Measurements from ENCODE around the gene BEST1.
"Not testable (repeated sequence)": the region's sequence is repeated elsewhere in the genome, so short reads cannot be mapped to it uniquely, and the experiment has no call there.

Gene BEST1

DNA sequence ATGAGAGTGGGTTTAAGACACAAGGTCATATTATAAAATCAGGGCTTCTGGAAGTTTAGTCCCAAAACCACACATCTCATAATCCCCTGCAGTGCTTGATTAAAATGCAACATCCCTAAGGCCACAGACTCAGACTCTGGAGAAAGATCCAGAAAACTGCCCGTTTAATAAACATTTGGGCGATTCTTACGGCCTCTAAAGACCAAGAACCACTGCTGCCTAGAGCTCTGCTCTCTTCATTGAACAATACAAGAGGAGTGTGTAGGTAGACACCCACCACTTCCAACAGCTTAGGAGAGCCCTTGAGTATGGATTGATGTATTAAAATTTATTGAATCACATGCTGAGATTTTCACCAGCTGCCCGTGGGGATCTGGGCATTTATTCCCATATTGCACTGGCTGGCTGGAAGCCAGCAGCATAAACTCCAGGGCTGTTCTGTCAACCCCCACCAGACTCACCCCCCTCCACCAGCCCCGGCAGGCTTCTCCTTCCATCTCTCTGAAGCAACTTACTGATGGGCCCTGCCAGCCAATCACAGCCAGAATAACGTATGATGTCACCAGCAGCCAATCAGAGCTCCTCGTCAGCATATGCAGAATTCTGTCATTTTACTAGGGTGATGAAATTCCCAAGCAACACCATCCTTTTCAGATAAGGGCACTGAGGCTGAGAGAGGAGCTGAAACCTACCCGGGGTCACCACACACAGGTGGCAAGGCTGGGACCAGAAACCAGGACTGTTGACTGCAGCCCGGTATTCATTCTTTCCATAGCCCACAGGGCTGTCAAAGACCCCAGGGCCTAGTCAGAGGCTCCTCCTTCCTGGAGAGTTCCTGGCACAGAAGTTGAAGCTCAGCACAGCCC, 749 bp upstream of the BEST1 start:
- peak; percentile 96 for DNase-seq

DNA sequence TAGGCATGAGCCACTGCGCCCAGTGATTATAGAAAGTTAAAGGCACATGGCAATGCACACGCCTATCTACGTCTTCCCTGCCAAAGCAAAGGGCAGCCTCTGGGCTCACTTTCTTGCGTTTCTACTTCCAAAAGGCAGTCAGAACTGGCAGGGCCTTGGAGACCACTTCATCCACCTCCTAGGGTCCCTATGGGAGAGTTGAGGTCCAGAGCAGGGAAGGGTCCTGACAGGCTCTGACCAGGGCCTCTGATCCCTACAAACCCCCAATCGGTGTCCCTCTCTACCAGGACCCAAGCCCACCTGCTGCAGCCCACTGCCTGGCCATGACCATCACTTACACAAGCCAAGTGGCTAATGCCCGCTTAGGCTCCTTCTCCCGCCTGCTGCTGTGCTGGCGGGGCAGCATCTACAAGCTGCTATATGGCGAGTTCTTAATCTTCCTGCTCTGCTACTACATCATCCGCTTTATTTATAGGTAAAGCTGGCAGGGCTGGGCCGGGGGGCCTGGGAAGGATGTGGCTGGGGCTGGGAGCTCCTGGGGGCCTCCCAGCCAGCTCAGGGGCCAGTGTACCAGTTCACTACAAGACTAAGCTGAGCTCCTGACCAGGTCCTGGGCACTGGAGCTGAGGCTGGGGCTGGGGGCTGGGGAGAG, 1.5 kb downstream of the BEST1 start:
- no peak for DNase-seq

DNA sequence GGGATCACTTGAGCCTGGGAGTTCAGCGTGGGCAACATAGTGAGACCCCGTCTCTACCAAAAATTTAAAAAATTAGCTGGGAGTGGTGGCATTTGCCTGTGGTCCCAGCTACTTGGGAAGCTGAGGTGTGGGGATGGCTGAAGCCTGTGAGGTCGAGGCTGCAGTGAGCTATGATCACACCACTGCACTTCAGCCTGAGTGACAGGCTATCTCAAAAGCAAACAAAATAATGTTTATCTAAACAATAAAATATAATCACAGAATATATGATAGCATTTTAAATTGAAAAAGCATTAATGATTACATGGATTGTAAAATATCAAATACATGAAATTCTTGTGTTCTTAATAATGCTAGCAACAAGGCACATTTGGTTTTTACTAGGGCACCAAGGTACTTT, 2.7 kb downstream of the BEST1 start:
- DNase-seq, result no peak

DNA sequence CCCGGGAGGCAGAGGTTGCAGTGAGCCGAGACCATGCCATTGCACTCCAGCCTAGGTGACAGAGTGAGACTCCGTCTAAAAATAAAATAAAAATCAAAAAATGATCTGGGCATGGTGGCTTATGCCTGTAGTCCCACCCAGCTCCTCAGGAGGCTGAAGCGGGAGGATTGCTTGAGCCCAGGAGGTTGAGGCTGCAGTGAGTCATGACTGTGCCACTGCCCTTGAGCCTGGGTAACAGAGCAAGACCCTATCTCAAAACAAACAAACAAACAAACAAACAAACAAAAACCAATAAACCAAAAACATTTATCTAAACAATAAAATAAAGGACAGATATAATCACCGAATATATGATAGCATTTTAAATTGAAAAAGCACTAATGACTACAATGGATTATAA, 3.5 kb downstream of the BEST1 start:
- DNase-seq, result not testable (repeated sequence)

DNA sequence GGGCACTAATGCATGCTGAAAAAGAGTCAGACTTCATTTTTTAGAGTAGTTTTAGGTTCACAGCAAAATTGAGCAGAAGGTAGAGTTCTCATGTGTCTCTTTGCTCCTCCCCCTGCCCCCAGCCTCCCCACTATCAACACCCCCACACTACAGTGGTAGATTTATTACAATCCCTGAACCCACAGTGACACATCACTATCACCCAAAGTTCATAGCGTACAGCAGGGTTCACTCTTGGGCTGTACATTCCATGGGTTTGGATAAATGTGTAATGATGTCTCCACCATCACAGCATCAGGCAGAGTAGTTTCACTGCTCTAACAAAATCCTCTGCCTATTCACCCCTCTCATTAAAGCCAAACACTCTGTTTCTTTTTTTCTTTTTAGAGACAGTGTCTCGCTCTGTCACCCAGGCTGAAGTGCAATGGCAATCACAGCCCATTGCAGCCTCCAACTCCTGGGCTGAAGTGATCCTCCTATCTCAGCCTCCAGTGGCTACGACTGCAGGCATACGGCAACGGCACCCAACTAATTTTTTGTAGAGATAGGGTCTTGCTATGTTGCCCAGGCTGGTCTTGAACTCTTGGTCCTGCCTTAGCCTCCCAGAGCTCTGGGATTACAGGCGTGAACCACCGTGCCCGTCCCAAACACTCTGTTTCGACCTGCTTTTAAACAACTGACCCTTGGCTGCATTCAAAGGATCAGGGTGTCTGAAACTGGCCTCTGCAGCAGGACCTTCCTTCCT, 4.1 kb downstream of the BEST1 start:
- no peak for DNase-seq

DNA sequence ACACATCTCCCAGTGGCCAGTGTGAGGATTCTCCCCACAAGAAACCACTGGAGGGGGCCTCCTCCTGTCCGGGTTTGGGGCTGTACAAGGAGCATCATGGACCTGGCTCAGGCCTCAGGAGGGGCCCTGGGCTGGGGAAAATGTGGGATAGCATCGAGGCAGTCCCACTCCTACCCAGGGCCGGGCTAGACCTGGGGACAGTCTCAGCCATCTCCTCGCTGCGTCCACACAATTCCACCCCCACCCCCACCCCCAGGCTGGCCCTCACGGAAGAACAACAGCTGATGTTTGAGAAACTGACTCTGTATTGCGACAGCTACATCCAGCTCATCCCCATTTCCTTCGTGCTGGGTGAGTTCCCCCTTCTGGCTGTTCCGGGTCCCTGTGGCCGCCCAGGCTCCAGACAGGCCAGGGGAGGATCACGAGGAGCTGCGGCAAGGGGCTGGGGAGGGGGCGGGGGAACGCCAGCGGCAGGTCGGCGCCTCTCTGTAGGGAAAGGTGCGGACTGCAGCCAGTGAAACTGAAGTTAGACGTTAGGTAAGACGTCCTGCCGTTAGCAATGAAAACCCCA, 4.8 kb downstream of the BEST1 start:
- DNase-seq, result peak; percentile 69

DNA sequence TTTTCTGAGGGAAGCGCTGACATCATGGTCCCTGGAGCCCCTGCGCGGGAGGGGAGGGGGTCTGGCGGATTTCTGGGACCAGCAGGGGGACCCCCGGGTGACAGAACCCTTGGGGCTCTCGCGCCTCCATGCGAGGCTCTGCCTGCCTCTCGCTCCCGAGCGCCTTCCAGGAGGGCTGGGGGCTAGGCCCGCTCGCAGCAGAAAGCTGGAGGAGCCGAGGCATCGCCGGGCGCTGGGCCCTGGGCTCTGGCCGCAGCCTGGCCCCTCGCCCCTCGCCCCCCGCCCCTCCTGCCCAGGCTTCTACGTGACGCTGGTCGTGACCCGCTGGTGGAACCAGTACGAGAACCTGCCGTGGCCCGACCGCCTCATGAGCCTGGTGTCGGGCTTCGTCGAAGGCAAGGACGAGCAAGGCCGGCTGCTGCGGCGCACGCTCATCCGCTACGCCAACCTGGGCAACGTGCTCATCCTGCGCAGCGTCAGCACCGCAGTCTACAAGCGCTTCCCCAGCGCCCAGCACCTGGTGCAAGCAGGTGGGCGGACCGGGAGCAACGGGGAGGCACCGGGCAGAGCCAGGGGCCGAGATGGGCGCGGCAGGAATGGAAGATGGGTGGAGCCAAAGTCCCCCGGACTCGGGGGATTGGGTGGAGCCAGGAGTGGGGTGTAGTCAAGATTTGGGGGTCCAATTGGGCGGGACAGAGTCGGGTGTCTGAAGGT, 5.4 kb downstream of the BEST1 start:
- DNase-seq, result no peak

DNA sequence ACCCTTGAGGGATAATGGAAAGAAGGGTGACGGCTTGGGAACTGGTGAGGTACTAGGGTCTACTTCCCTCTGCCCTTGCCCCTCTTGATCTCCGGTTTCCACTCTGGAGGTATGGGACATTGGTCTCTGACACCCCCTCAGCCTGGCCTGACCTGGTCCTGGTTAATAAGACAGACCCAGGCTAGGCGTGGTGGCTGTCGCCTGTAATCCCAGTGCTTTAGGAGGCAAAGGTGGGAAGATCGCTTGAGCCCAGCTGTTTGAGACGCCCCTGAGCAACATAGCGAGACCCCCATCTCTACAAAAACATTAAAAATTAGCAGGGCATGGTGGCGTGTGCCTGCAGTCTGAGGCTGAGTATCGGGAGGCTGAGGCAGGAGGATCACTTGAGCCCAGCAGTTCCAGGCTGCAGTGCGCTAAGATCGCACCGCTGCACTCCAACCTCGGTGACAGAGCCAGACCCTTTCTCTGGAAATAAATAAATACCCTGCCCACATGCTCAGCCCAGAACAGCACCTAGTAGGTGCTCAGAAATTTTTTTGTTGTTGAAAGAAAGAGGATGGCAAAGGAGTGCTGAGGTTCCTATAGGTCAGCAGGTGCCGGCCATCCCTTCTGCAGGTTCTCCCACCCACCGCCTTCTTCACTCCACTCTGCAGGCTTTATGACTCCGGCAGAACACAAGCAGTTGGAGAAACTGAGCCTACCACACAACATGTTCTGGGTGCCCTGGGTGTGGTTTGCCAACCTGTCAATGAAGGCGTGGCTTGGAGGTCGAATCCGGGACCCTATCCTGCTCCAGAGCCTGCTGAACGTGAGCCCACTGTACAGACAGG, 6.3 kb downstream of the BEST1 start:
- no peak for DNase-seq

DNA sequence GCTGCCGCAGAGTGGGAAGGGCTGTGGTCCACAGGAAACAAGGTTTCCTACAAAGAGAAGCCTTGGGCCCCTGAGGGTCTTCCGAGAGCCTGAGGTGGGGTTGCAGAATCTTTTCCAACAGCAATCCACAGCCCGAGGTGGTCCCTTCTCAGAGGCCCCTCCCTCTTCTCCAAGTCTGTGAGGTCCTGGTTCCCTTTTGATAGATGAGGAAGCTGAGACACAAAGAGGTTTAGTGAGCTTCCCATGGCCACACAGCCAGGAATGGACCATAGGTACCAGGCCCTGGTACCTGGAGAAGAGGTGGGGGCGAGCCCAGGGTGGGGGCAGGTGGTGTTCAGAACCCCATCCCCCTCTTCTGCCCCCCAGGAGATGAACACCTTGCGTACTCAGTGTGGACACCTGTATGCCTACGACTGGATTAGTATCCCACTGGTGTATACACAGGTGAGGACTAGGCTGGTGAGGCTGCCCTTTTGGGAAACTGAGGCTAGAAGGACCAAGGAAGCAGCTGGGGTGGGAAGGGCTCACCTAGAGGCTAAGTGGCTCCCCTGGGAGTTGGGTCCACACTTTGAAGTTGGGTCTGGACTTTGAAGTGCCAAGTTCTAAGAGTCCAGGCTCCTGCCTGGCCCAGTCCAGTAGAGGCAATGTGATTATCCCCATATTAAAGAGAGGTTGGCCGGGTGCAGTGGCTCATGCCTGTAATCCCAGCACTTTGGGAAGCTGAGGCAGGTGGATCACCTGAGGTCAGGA, 7.0 kb downstream of the BEST1 start:
- DNase-seq, result no peak

DNA sequence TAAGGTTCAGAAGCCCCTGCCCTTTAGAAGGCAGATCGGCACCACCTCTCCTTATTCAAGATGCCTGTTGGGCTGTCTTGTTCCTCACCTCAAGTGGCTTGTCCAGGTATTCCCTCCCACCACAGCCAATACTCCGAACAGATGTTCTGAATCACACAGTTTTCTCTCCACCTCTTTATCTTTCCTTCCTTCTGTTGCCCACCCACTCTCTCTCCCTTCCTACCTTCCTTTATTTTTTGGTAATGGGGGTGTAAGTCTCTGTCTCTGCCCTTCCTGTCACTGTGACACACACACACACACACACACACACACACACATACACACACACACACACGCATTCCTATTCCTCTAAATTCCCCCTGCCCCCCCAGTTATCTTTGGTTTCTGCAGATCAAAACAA, 8.4 kb downstream of the BEST1 start:
- DNase-seq, result no peak

DNA sequence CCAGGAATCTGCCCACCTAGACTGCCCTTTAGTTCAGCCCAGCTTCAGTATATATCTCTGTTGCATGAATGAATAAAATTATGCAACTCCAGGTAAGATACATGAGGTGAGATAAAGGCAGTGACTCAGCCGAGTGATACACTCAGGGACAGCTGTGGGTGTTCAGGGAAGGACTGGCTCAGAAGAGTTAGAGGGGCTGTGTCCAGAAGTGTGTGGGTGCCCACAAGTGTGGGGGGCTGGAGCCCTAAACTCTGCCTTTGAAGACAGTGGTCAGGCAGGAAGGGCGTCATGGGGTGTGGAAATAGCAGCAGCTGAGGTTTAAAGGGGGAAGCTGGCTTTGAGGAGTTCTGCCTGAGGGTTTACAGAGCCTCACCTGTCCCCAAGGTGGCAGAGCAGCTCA, 9.0 kb downstream of the BEST1 start:
- no peak for DNase-seq

DNA sequence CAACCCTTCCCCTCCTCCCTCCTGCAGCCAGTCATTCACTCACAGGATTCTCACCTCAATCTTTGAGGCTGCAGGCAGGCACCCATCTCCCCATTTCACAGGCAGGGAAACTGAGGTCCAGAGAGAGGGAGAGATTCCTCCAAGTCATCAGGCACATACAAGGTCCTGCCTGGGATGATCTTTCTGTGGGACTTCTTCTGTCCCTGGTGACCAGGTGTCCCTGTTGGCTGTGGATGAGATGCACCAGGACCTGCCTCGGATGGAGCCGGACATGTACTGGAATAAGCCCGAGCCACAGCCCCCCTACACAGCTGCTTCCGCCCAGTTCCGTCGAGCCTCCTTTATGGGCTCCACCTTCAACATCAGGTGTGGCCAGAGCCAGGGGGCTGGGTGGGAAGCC, 9.5 kb downstream of the BEST1 start:
- no peak for DNase-seq

DNA sequence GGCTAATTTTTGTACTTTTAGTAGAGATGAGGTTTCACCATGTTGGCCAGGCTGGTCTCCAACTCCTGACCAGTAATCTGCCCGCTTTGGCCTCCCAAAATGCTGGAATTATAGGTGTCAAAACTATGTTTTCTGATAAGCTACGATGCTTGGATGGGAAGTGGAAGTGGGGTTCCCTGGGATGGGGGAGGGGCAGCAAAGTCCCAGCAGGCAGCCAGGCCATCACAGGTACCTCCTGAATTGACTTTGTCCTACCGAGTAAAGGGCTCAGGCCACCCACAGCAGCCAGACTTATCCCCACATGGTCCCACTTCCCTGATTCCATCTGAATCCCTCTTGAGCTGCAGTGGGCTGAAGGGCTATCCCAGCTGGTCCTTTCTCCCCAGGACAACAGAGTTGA, 10.4 kb downstream of the BEST1 start:
- DNase-seq, result no peak

DNA sequence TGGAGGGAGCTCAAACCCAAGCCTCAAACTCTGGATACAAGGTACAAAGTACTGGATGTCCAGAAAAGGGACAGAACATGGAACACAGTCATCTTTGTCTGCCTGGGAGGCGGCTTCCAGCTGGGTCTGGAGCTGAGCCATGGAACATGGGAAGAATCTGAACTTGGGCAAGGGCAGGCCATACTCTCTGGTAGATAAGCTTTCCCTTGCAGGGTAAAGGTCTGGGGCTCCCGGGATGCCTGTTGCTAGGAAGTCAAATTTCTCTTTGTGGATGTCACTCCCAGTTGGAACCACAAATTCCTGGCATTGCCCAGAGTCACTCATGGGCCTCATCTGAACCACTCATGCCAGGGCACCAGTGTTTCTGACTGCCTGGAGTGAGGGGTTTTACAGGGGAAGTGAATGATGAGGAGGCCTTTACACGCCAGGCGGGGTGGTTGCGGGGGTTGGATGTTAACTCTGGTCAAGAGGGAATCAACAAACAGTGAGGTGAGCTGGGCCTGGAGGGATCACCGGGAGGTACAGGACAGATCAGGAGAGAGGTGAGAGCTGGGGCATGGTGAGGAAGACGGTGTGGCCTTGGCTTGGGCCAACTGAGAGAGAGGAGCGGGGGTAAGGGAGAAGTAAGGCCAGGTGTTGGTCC, 11.5 kb downstream of the BEST1 start:
- DNase-seq, result peak; percentile 77

DNA sequence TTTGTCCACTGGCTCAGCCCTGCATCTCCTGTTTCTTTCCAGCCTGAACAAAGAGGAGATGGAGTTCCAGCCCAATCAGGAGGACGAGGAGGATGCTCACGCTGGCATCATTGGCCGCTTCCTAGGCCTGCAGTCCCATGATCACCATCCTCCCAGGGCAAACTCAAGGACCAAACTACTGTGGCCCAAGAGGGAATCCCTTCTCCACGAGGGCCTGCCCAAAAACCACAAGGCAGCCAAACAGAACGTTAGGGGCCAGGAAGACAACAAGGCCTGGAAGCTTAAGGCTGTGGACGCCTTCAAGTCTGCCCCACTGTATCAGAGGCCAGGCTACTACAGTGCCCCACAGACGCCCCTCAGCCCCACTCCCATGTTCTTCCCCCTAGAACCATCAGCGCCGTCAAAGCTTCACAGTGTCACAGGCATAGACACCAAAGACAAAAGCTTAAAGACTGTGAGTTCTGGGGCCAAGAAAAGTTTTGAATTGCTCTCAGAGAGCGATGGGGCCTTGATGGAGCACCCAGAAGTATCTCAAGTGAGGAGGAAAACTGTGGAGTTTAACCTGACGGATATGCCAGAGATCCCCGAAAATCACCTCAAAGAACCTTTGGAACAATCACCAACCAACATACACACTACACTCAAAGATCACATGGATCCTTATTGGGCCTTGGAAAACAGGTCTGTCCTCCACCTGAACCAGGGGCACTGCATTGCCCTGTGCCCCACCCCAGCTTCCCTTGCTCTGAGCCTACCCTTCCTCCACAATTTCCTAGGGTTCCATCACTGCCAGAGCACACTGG, 12.3 kb downstream of the BEST1 start:
- no peak for DNase-seq

DNA sequence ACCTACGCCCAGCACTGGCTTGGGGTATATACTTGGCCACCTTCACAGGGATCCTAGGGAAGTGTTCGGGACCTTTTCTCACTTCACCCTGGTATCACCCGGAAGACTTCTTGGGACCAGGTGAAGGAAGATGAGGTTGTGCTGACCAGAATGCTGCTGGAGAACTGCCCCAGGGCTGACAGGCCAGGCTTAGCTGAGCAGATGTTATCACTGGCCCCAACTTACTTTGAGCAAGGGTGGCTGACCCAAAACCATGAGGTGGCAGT, 12.8 kb downstream of the BEST1 start:
- no peak for DNase-seq

DNA sequence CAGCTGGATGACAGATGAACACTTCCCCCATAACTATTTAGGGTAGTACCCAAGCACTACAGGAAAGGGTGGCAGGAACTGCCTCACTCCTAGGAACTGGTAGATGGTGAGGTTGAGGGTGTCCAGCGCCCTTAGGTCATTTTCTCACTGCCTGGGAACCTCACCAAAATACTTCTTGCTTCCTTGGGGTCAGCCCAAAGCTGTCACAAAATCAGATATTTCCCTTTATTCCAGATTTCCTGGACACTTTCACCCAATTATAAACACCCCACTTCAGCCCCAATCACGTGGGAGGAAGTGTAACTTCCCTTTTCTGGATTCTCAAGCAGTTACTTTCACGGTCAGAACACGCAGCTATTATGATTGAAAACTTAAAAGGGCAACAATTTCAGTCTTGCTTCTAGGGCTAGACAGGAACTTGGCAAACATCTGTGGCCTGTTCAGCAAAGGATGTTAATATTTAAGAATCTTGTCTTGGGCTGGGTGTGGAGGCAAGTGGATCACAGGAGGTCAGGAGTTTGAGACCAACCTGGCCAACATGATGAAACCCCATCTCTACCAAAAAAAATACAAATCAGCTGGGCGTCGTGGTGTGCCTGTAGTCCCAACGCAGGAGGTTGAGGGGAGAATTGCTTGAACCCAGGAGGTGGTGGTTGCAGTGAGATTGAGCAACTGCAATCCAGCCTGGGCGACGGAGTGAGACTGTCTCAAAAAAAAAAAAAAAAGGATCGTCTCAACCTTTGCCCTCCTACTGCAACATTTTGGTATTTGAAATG, 13.3 kb downstream of the BEST1 start:
- DNase-seq, result no peak

DNA sequence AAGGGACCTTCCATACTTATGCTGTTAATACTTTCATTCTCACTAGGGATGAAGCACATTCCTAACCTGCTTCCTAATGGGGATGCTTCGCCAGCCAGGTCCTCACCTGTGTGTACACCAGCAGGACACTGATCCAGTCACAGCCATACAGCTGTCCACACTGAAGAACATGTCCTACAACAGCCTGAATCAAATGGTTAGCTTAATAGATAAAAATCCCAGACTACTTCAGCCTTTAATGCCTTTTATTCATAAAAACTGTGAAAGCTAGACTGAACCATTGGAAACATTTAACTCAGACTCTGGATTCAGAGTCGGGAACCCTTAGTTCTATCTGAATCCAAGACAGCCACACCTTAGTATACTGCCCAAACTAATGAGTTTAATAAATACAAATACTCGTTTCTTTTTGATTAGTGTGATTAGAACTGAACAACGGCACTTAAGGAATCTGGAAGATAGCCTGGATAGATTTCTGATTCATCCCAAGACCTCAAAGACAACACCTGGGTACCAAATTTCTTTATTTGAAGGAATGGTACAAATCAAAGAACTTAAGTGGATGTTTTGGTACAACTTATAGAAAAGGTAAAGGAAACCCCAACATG, 14.0 kb downstream of the BEST1 start:
- no peak for DNase-seq

All from fibroblast of skin of back (primary cell).